Activated CD4-positive, alpha-beta T cell treated with anti-CD3 and anti-CD28 coated beads, Interleukin-2, Interleukin-4, amounts not matched to agents 100 ng/mL and 50 ng/mL, durations not matched to agents 16 hours and 8 hours (primary cell): ENCODE measurements around the gene VPS8.

Experiments
- DNase-seq: peaks from one replicate; pipeline ENCODE4 v3.0.0-alpha.2; 2020; ENCODE audit warnings: low spot score

The VPS8 gene

DNA sequence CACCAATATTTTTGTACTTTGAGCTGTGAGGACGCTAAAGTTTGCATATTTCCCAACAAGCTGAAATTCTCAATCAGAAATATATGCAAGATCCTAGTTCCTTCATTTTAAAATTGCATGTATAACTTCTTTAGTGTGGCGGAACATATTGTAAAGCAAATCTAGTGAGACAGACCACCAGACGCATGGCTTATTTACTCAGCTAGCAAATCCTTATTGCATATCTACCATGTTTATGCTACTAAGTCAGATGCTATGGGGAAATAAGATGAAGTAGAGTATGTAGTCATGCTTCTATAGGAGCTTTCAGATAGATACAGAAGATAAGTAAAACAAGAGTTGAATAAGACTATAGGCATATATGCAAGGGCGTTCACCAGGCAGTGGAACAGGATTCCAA, 278.8 kb downstream of the VPS8 start:
- no peak for DNase-seq

DNA sequence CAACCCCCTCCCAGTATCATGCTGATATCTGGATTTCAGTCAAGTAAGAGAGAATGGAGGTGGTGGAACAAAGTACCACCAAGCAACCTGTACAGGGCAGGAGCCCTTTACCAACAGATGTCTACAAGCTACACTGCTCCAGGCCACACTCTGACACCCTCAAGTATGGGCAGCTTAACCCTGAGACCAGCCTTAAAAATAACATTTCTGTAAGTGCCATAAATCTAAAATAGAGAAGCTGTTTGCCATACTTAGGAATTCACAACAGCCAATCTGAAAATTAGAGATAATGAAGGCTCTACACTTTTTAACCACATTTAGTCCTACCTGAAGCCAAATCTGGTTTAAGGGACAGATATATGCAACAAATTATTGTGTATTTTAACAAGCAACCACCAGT, 281.1 kb downstream of the VPS8 start:
- DNase-seq: no peak

DNA sequence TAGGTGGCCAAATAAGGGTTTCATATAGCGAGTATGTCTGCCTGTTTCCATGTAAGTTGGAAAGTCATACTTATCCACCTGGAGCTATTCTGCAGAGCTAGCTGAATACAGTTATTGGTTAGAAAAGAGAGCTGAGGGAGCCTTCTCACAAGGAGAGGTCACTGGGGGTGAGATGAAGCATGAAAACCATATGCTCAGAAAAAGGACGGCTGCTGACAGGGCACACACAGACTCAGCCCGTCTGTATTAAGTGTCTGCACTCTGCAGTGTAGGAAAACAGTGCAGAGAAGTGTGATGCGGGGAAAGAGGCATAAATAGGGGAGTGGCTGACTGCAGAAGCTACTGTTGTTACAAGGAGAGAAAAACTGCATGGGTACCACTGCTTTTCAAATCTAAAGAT, 282.7 kb downstream of the VPS8 start:
- DNase-seq: no peak
